HG02981 (cell line): Measurements from ENCODE around the gene KCNQ1.

Source experiments
- ATAC-seq: cut with Tn5 transposase; IDR thresholded peaks from one replicate; pipeline ENCODE4 v1.9.1; 2021; ENCODE audit warnings: mild to moderate bottlenecking, moderate library complexity; ENCODE audit not compliant: unreplicated experiment

Gene KCNQ1

GRCh38 chr11:2704356-2704755 is 259.5 kb downstream of the KCNQ1 start:
- no peak for ATAC-seq

GRCh38 chr11:2704896-2705606 is 260.2 kb downstream of the KCNQ1 start:
- no peak for ATAC-seq

- ATAC-seq = no peak
These were observed 261.5 kb downstream of the KCNQ1 start for GRCh38 chr11:2706321-2706720.

GRCh38 chr11:2707736-2708135 is 262.9 kb downstream of the KCNQ1 start:
- no peak for ATAC-seq

GRCh38 chr11:2708151-2708581 is 263.4 kb downstream of the KCNQ1 start:
- no peak for ATAC-seq

GRCh38 chr11:2708757-2709281 is 264.0 kb downstream of the KCNQ1 start:
- ATAC-seq = no peak

- ATAC-seq = no peak
These were observed 264.6 kb downstream of the KCNQ1 start for GRCh38 chr11:2709429-2709828.

GRCh38 chr11:2711161-2711560 is 266.4 kb downstream of the KCNQ1 start:
- no peak for ATAC-seq

- ATAC-seq = no peak
These were observed 268.3 kb downstream of the KCNQ1 start for GRCh38 chr11:2713094-2713493.

GRCh38 chr11:2713661-2714462 is 269.1 kb downstream of the KCNQ1 start:
- ATAC-seq = no peak

- no peak for ATAC-seq
These were observed 269.6 kb downstream of the KCNQ1 start for GRCh38 chr11:2714463-2714800.

- ATAC-seq = no peak
These were observed 270.1 kb downstream of the KCNQ1 start for GRCh38 chr11:2714871-2715270.

- no peak for ATAC-seq
These were observed 271.0 kb downstream of the KCNQ1 start for GRCh38 chr11:2715716-2716350.

GRCh38 chr11:2716376-2717095 is 271.7 kb downstream of the KCNQ1 start:
- no peak for ATAC-seq

GRCh38 chr11:2717561-2718325 is 272.9 kb downstream of the KCNQ1 start:
- no peak for ATAC-seq

- no peak for ATAC-seq
These were observed 274.1 kb downstream of the KCNQ1 start for GRCh38 chr11:2718817-2719438.

- no peak for ATAC-seq
These were observed 275.2 kb downstream of the KCNQ1 start for GRCh38 chr11:2719831-2720590.

- no peak for ATAC-seq
These were observed 276.6 kb downstream of the KCNQ1 start for GRCh38 chr11:2721210-2721916.
